GM12872 (cell line): ENCODE measurements around the gene LCE1B.

Source experiments
- CTCF ChIP-seq: IDR thresholded peaks from 3 replicates; pipeline ENCODE4 v1.5.1; 2011; ENCODE audit warnings: low read depth, mild to moderate bottlenecking, low read length, moderate library complexity; ENCODE audit not compliant: insufficient read depth

The LCE1B gene

GRCh38 chr1:152859696-152860095 is 47.9 kb downstream of the LCE1B start, which contains the start of gene LCE7A:
Gene LCE7A (plus strand): TSS chr1:152859996. CDS start chr1:152860698, 702 bp downstream.
- TF ChIP-seq CTCF: no peak

GRCh38 chr1:152860129-152860528 is 48.4 kb downstream of the LCE1B start:
- no peak for TF ChIP-seq CTCF

GRCh38 chr1:152861374-152861773 is 49.6 kb downstream of the LCE1B start:
- no peak for TF ChIP-seq CTCF
